K562 (cell line): ENCODE results near the gene FCRL4. TPM values are rescaled to one million over a fixed set of nuclear protein-coding genes. Genes with fewer than 3 reads are reported as not detected.

Experiments
- ATAC-seq: fragments of 200-7000 bp; cut with Tn5 transposase; 3 replicates; pipeline ENCODE4 v1.9.1; 2020; ENCODE audit warnings: moderate library complexity
- BruUV-seq: library from RNA; stranded (reverse); fragments of 400-500 nt; replicated peaks from 2 replicates; lab custom pipeline; 2021; lab: Mats Ljungman, UMichigan
- CTCF ChIA-PET: fragments of 300-600 bp; formaldehyde crosslinking; extraction: SDS; loops from one replicate; lab custom pipeline; 2021; ENCODE audit warnings: low intra/inter-chr PET ratio; lab: Yijun Ruan, JAX
- POLR2A ChIA-PET: fragments of 300-600, 350-650 bp; sonication (Branson Sonifier 250); formaldehyde crosslinking; extraction: SDS; loops from one replicate; lab custom pipeline; 2021; ENCODE audit warnings: antibody characterized with exemption, inconsistent platforms; lab: Yijun Ruan, JAX
- DNase-seq, 4 experiments: peaks; one replicate each; pipeline versions ENCODE4 v3.0.0 to v3.0.0-alpha.2; 2011 to 2018; ENCODE audit warnings: low spot score in 3 of 4, mixed read lengths in 3 of 4; ENCODE audit errors: extremely low read depth in 1 of 4
- FAIRE-seq: peaks from 2 replicates; lab custom pipeline; 2011; peaks lifted over from hg19 to GRCh38; lab: Jason Lieb, UNC
- H2AFZ ChIP-seq: 2 replicates; pipeline ENCODE4 v1.6.0; 2011; ENCODE audit warnings: low read depth, low read length, control low read depth, inconsistent platforms
- H3K27ac ChIP-seq: fragments of 200-600 bp; 3 replicates; pipeline ENCODE4 v1.8.0; 2011; ENCODE audit warnings: low read depth, mild to moderate bottlenecking, control low read depth, inconsistent platforms, low read length, moderate library complexity, mixed read lengths; ENCODE audit errors: extremely low read depth
- H3K27me3 ChIP-seq, 2 experiments: fragments of 300-600 bp in 1 of 2; 2 replicates in 1 of 2; 3 replicates in 1 of 2; pipeline versions ENCODE4 v1.6.0 to v1.8.0; 2011; ENCODE audit warnings: inconsistent platforms in 2 of 2, low read length in 2 of 2, mild to moderate bottlenecking in 1 of 2, mixed read lengths in 1 of 2, moderate library complexity in 1 of 2; ENCODE audit not compliant: control insufficient read depth in 2 of 2, insufficient read depth in 2 of 2
- H3K36me3 ChIP-seq: fragments of 300-600 bp; 3 replicates; pipeline ENCODE4 v1.8.0; 2011; ENCODE audit warnings: mild to moderate bottlenecking, low read length, inconsistent platforms; ENCODE audit not compliant: control insufficient read depth, insufficient read depth
- H3K4me1 ChIP-seq, 2 experiments: fragments of 200-600 bp in 1 of 2; replicated peaks in 1 of 2; 2 replicates in 1 of 2; 3 replicates in 1 of 2; pipeline versions ENCODE4 v1.5.1 to v1.8.0; 2011; ENCODE audit warnings: inconsistent platforms in 2 of 2, low read length in 2 of 2, mild to moderate bottlenecking in 1 of 2, mixed read lengths in 1 of 2, moderate library complexity in 1 of 2; ENCODE audit not compliant: control insufficient read depth in 2 of 2, insufficient read depth in 2 of 2
- H3K4me2 ChIP-seq: 2 replicates; pipeline ENCODE4 v1.6.1; 2011; ENCODE audit warnings: low read length, control low read depth, inconsistent platforms, mixed read lengths; ENCODE audit not compliant: insufficient read depth
- H3K4me3 ChIP-seq: fragments of 200-600 bp; sonication (generic), shearing (Covaris generic); 2 replicates; pipeline ENCODE4 v1.5.1; 2016; ENCODE audit warnings: control low read depth, inconsistent platforms
- H3K79me2 ChIP-seq: fragments of 200-600 bp; 3 replicates; pipeline ENCODE4 v1.8.0; 2011; ENCODE audit warnings: low read length, inconsistent platforms; ENCODE audit not compliant: control insufficient read depth, insufficient read depth
- H3K9ac ChIP-seq, 2 experiments: 2 replicates each; pipeline versions ENCODE4 v1.6.0 to v1.6.1; 2011; ENCODE audit warnings: low read depth in 2 of 2, low read length in 2 of 2, control low read depth in 1 of 2, inconsistent platforms in 1 of 2, mild to moderate bottlenecking in 1 of 2, mixed read lengths in 1 of 2; ENCODE audit not compliant: insufficient read depth in 1 of 2
- H3K9me1 ChIP-seq: one replicate; pipeline ENCODE4 v1.6.0; 2011; ENCODE audit warnings: inconsistent platforms, mild to moderate bottlenecking, low read length, moderate library complexity; ENCODE audit not compliant: control insufficient read depth, insufficient read depth
- H3K9me3 ChIP-seq: replicated peaks from 2 replicates; pipeline ENCODE4 v1.5.1; 2011; ENCODE audit warnings: low read depth, low read length, inconsistent platforms; ENCODE audit not compliant: control insufficient read depth, insufficient read depth
- H4K20me1 ChIP-seq: replicated peaks from 2 replicates; pipeline ENCODE4 v1.6.1; 2011; ENCODE audit warnings: low read length, inconsistent platforms, mixed read lengths; ENCODE audit not compliant: control insufficient read depth, insufficient read depth
- AFF1 ChIP-seq, 2 experiments: fragments of 450-650 bp; IDR thresholded peaks; 2 replicates each; pipeline ENCODE4 v1.6.1; 2018; ENCODE audit warnings: mild to moderate bottlenecking in 2 of 2, low read depth in 1 of 2; ENCODE audit not compliant: partially characterized antibody in 2 of 2
- BRF1 ChIP-seq: IDR thresholded peaks from 3 replicates; pipeline ENCODE4 v1.6.1; 2011; ENCODE audit warnings: borderline replicate concordance, mild to moderate bottlenecking; ENCODE audit not compliant: insufficient read length; ENCODE audit errors: extremely low read depth
- CUX1 ChIP-seq: fragments of 200-800 bp; sonication (Bioruptor generic); IDR thresholded peaks from 2 replicates; pipeline ENCODE4 v1.6.1; 2016; ENCODE audit warnings: missing genetic modification characterization, missing compliant biosample characterization
- KHSRP ChIP-seq: fragments of 450-650 bp; IDR thresholded peaks from 2 replicates; pipeline ENCODE4 v1.6.1; 2017
- LCOR ChIP-seq: sonication (generic); formaldehyde crosslinking; IDR thresholded peaks from 2 replicates; pipeline ENCODE4 v1.8.0; 2022; ENCODE audit warnings: mild to moderate bottlenecking, missing genetic modification reagents
- PKNOX1 ChIP-seq: fragments of 450-650 bp; IDR thresholded peaks from 2 replicates; pipeline ENCODE4 v1.6.1; 2016
- SMAD1 ChIP-seq: fragments of 150-350 bp; IDR thresholded peaks from 2 replicates; pipeline ENCODE4 v1.6.1; 2014; ENCODE audit warnings: low read length, low read depth; ENCODE audit not compliant: partially characterized antibody
- SMAD4 ChIP-seq: fragments of 250-450 bp; sonication (Bioruptor Pico); conservative IDR thresholded peaks from 2 replicates; pipeline ENCODE4 v1.8.0; 2021; ENCODE audit warnings: inconsistent platforms, mild to moderate bottlenecking, moderate library complexity
- SPI1 ChIP-seq: IDR thresholded peaks from 2 replicates; pipeline ENCODE4 v1.6.1; 2011; ENCODE audit warnings: low read depth, low read length, control low read depth, borderline replicate concordance
- ZNF449 ChIP-seq: fragments of 250-450 bp; sonication (Bioruptor Pico); IDR thresholded peaks from 2 replicates; pipeline ENCODE4 v1.8.0; 2022; ENCODE audit warnings: moderate library complexity, mild to moderate bottlenecking, inconsistent platforms
- ZNF699 ChIP-seq: fragments of 250-450 bp; sonication (Bioruptor Pico); IDR thresholded peaks from 2 replicates; pipeline ENCODE4 v1.8.0; 2021; ENCODE audit warnings: mild to moderate bottlenecking, moderate library complexity; ENCODE audit not compliant: insufficient replicate concordance
- WGBS: fragments of 100-300 bp; shearing (Covaris generic); methylation state at CpG from one replicate; pipeline ENCODE4 v1.1.6; 2016; ENCODE audit warnings: low coverage, mixed read lengths; ENCODE audit not compliant: insufficient coverage; ENCODE audit errors: missing lambda C conversion rate; 5-methylcytosine and 5-hydroxymethylcytosine counted together
- in situ Hi-C: fragments of 300-500 bp; cut with MboI; formaldehyde crosslinking; loops from 4 replicates; pipeline ENCODE4 v1.15.0; 2018; ENCODE audit warnings: inconsistent platforms, mixed read lengths
- intact Hi-C: fragments of 100-400 bp; cut with micrococcal nuclease; formaldehyde crosslinking; loops from 2 replicates; pipeline ENCODE4 v1.14.2; 2022
- polyA plus RNA-seq, 8 experiments: library from polyadenylated mRNA; depleted of rRNA in 4 of 8; stranded (reverse) in 5 of 8; unstranded in 3 of 8; fragments of >200 nt; fragmentation: Nextera tagmentation in 2 of 8; fragmentation: Illumina TruSeq in 1 of 8; extraction: Ambion mirVana in 2 of 8; extraction: Trizol in 1 of 8; gene quantifications; 2 replicates each; pipeline versions ENCODE4 v1.2.1 to v1.2.3, GENCODE V29; 2011 to 2014; ENCODE audit warnings: inconsistent platforms in 1 of 8, missing spikeins in 1 of 8
- total RNA-seq, 7 experiments: library from RNA; depleted of rRNA in 6 of 7; stranded (reverse); fragments of >200 nt in 6 of 7; fragmentation: Illumina TruSeq in 2 of 7; extraction: Trizol in 2 of 7; gene quantifications; 2 replicates each; pipeline versions ENCODE4 v1.2.1 to v1.2.3, GENCODE V29; 2011 to 2021; ENCODE audit warnings: low replicate concordance in 1 of 7

Gene FCRL4
- total and polyA plus RNA-seq, 9 of the 15 experiments (the other 6 are each of a cell fraction or from before 2014, with no cell fraction given), result not detected

- H3K9me1 ChIP-seq, result no peaks in the 10 kb centered on the region
- H3K4me3 ChIP-seq, result no peak overlapping the region
- 0% methylated on average over 3 of the region's 3 CpGs for WGBS
- no peak overlapping the region for H2AFZ ChIP-seq
- peaks cover 10 to 24% of the 10 kb centered on the region in 2 experiments; a peak in 3 of 5 replicates for H3K27me3 ChIP-seq
- POLR2A ChIA-PET, result no interaction called here
- ATAC-seq (no peak), DNase-seq (no peak), FAIRE-seq (no peak)
- in situ Hi-C loops, result no loop called here
- no peaks in the 10 kb centered on the region for H4K20me1 ChIP-seq
- CTCF ChIA-PET, result no interaction called here
- no TSS peak for BruUV-seq
- H3K36me3 ChIP-seq, result no peaks in the 10 kb centered on the region
- H3K27ac ChIP-seq, result no peak overlapping the region
- H3K9me3 ChIP-seq, result no peaks in the 10 kb centered on the region
- H3K4me2 ChIP-seq, result no peak overlapping the region
- no peaks in the 10 kb centered on the region for H3K79me2 ChIP-seq
- no peak overlapping the region for H3K9ac ChIP-seq
- H3K4me1 ChIP-seq, result no peaks in the 10 kb centered on the region; a peak in 1 of 5 replicates
- intact Hi-C loops, result no loop called here
- no peak for TF ChIP-seq SMAD4 (CRISPR knock-in tag)
- no peak for TF ChIP-seq KHSRP
- TF ChIP-seq PKNOX1, result no peak
- no peak for TF ChIP-seq AFF1 (IDR thresholded peaks at IDR 0.05; ENCODE audit: low read depth in 1 of 2, partially characterized antibody in 2 of 2)
- TF ChIP-seq BRF1, result no peak
- TF ChIP-seq ZNF449 (CRISPR knock-in tag), result no peak
- no peak for TF ChIP-seq SMAD1
- TF ChIP-seq CUX1 (CRISPR knock-in tag), result no peak
- TF ChIP-seq SPI1, result no peak
- no peak for TF ChIP-seq ZNF699 (CRISPR knock-in tag)
- TF ChIP-seq LCOR (CRISPR knock-in tag), result no peak
These were observed 57.0 kb downstream of the FCRL4 start for GRCh38 chr1:157540852-157541251.
